Measurements from ENCODE around the gene EFCAB6.

The EFCAB6 gene

DNA sequence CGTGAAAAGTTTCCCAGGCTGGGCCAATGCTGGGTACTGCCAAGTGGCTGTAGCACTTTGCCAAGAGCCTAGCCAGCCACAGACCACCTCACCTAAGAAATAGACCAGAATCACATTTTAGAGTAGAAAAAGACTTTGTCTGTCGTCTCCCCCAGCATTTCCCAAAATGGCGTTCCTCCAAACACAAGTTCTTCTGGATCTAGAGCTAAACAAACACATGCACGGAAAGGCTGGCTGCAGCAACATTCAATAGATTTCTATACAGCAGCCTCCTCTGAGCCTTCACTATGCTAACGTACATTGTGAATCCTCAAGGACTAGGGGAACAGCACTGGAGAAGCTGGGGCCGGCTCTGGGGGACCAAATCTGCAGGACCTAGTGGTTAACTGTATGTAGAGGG, 65.0 kb downstream of the EFCAB6 start:
- no peaks in the 10 kb centered on the region for H3K36me3 Mint-ChIP-seq (ENCODE audit: low read depth)
- H3K4me1 Mint-ChIP-seq: no peaks in the 10 kb centered on the region
- DNase-seq: no peak
- no peak overlapping the region for H3K27ac Mint-ChIP-seq
- no peaks in the 10 kb centered on the region for H3K9me3 Mint-ChIP-seq
- no peak overlapping the region for H3K4me3 Mint-ChIP-seq
- TF ChIP-seq, protein P1, sequence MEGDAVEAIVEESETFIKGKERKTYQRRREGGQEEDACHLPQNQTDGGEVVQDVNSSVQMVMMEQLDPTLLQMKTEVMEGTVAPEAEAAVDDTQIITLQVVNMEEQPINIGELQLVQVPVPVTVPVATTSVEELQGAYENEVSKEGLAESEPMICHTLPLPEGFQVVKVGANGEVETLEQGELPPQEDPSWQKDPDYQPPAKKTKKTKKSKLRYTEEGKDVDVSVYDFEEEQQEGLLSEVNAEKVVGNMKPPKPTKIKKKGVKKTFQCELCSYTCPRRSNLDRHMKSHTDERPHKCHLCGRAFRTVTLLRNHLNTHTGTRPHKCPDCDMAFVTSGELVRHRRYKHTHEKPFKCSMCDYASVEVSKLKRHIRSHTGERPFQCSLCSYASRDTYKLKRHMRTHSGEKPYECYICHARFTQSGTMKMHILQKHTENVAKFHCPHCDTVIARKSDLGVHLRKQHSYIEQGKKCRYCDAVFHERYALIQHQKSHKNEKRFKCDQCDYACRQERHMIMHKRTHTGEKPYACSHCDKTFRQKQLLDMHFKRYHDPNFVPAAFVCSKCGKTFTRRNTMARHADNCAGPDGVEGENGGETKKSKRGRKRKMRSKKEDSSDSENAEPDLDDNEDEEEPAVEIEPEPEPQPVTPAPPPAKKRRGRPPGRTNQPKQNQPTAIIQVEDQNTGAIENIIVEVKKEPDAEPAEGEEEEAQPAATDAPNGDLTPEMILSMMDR (IDR thresholded peaks at IDR 0.05): no peak
- peaks cover 25% of the 10 kb centered on the region for H3K27me3 Mint-ChIP-seq (ENCODE audit: low read depth, poor library complexity)

DNA sequence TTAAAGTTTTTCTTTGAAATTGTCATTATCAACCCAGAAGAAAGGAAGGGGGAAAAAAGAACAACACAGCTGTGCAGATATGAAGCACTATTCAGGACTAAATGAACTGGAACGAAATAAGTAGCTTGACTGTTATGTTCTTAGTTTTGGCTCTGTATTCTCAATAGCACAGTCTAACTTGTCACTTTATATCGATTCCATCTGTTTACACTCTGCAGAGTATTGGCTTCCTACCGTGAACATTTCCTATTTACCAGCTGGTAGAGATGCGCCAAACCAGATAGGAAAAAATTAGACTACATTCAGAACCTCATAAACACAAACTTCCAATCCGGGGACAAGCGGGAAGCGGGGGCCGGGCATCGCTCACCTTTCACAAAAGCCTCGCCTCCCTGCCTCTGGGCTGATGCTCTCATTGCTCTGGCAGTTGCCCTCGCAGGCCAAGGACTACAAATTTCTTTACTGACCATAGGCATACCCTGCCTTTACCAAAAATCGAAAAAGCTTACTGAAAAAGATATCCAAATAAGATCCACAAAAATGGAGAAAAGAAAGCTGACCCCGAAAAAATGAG, 66.2 kb downstream of the EFCAB6 start:
- Mint-ChIP-seq H3K4me1 (no peaks in the 10 kb centered on the region), H3K4me3 (no peak overlapping the region)
- TF ChIP-seq, protein P1 (IDR thresholded peaks at IDR 0.05): no peak

DNA sequence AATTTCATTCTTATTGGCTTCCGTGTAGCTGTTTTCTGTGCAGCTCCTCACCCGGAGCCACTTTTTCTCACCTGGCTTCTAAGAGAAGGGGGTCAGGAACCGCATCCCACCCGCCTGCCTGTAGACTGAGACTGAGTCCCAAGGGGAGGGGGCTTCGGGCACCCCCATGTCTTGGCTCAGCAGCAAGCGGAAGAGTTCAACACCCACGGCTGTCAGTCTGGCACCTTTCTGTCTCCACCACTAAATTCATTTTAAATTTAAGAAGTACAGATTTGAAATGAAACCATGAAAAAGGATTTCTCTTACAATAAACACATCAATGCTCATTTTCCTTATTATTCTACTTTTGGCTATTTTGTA, 66.7 kb downstream of the EFCAB6 start:
- TF ChIP-seq, protein P1 (IDR thresholded peaks at IDR 0.05): no peak
- Mint-ChIP-seq H3K9me3 (no peaks in the 10 kb centered on the region), H3K27ac (no peak overlapping the region), H3K36me3 (ENCODE audit: low read depth) (no peaks in the 10 kb centered on the region), H3K27me3 (ENCODE audit: low read depth, poor library complexity) (peaks cover 21% of the 10 kb centered on the region), H3K4me1 (no peaks in the 10 kb centered on the region), H3K4me3 (no peak overlapping the region)
- DNase-seq: no peak

More for the DNA sequence above, 66.2 kb downstream of the EFCAB6 start:
- Mint-ChIP-seq H3K27ac (no peak overlapping the region), H3K36me3 (ENCODE audit: low read depth) (no peaks in the 10 kb centered on the region), H3K9me3 (no peaks in the 10 kb centered on the region), H3K27me3 (ENCODE audit: low read depth, poor library complexity) (peaks cover 24% of the 10 kb centered on the region)
- no peak for DNase-seq

DNA sequence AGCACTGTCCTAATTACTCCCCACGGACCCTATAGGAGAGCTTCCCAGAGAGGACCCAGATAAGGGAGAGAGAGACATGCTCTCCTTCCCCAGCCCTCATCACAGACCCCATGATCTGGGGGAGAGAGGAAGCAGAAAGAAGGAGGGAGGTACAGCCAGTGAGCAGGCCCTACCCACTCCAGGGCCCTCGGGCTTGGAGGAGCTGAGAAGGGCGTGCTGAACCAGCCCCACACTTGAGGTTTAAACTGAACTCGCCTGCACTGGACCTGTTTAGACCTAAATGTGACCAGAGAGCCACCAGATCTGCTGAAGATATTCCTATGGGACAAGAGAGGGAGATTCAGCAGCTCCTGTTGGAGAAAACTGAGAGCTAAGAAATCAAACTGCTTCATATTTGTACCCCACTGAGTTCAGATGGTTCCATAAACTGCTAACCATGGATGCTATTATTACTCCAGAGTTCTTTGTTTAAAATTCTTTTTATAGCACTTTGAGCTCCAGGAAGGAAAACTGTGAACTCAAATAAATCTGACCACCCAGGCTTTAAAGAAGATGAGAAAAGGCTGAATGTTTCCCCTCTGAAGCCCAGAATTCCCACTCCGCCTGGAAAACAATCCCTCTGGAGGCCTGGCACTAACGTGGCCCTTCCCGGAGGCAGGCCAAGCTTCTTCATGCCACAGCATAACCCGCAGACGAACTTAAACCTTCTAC, 67.2 kb downstream of the EFCAB6 start:
- peaks cover 21% of the 10 kb centered on the region for H3K27me3 Mint-ChIP-seq (ENCODE audit: low read depth, poor library complexity)
- no peak for DNase-seq
- no peaks in the 10 kb centered on the region for H3K4me1 Mint-ChIP-seq
- no peaks in the 10 kb centered on the region for H3K9me3 Mint-ChIP-seq
- no peak overlapping the region for H3K27ac Mint-ChIP-seq
- TF ChIP-seq, protein P1 (IDR thresholded peaks at IDR 0.05): no peak
- no peaks in the 10 kb centered on the region for H3K36me3 Mint-ChIP-seq (ENCODE audit: low read depth)
- H3K4me3 Mint-ChIP-seq: no peak overlapping the region

DNA sequence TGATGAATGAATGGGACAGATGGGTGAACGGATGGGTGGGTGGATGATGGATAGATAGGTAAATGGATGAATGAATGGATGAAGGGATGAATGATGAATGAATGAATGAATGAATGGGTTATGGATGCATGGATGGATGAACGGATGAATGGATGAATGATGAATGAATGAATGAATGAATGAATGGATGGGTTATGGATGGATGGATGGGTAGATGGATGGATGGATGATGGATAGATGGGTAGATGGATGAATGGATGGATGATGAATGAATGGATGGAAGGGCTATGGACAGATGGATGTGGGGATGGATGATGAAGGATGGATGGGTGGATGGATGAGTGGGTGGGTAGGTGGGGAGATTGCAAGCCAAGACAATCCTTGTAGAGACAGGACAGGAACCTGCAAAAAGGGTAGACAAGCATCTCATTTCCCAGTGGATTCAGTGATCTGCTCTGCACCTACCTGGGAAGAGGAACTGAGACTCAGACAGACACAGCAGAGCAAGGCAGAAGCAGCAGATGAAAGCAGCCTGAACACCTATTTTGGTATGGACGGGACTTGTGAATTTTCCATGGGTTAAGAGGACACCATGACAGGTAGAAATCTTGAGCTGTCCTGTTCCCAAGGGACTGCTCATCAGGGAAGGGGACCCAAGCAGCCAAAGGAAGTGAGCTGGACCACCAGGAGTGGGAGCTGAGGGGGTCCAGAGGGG, 68.0 kb downstream of the EFCAB6 start:
- Mint-ChIP-seq H3K27ac (no peak overlapping the region), H3K36me3 (ENCODE audit: low read depth) (no peaks in the 10 kb centered on the region), H3K27me3 (ENCODE audit: low read depth, poor library complexity) (peaks cover 18% of the 10 kb centered on the region), H3K4me3 (no peak overlapping the region), H3K4me1 (no peaks in the 10 kb centered on the region), H3K9me3 (no peaks in the 10 kb centered on the region)
- TF ChIP-seq, protein P1 (IDR thresholded peaks at IDR 0.05): no peak
- no peak for DNase-seq

All from nephron progenitor cell (in vitro differentiated cells).